ENCODE results near the gene UCN. TPM values are rescaled to one million over a fixed set of nuclear protein-coding genes. Genes with fewer than 3 reads are reported as not detected.

Gene UCN
- polyA plus RNA-seq, 1 donor from 2014 or later: 9.0 TPM

DNA sequence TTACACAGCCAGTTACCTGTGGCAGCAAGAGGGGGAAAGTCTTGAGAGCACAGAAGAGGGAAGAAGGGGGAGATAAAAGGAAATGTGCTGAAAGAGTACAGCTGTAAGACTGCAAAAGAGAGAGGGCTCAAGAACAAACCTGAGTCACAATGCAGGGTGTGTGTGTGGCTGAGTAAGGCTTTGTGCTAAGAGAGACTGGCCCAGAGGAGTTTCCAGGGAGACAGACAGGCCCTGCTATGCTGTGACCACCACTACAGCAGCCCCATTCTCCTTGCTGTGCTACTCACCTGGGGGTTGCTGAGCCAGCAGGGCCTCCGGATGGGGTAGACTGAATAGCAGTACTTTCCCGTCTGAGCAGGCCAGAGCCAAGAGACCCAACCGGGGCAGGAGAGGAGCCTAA, 27.1 kb upstream of the UCN start:
- H3K27ac ChIP-seq (ENCODE audit: low read length): no peak overlapping the region
- H3F3A ChIP-seq (ENCODE audit: insufficient read depth, low read length, poor library complexity, severe bottlenecking): no peaks in the 10 kb centered on the region
- H3K9me3 ChIP-seq (ENCODE audit: low read length): no peaks in the 10 kb centered on the region
- no peaks in the 10 kb centered on the region for H4K20me1 ChIP-seq (ENCODE audit: insufficient read depth)
- H3K4me2 ChIP-seq (ENCODE audit: low read length): no peak overlapping the region
- no peaks in the 10 kb centered on the region for H3K27me3 ChIP-seq (ENCODE audit: insufficient read depth, low read depth, low read length)
- H2AFZ ChIP-seq (ENCODE audit: low read depth, low read length): no peak overlapping the region
- no peak overlapping the region for H3K9ac ChIP-seq (ENCODE audit: low read length)
- no peak for TF ChIP-seq RAD21 (conservative IDR thresholded peaks at IDR 0.05)
- no peak for TF ChIP-seq TAF1 (IDR thresholded peaks at IDR 0.05; ENCODE audit: low read depth)
- TF ChIP-seq MXI1 (conservative IDR thresholded peaks at IDR 0.05; ENCODE audit: poor library complexity, severe bottlenecking): no peak
- no peak for TF ChIP-seq SMC3 (conservative IDR thresholded peaks at IDR 0.05; ENCODE audit: poor library complexity)
- TF ChIP-seq POLR2AphosphoS5 (IDR thresholded peaks at IDR 0.05): no peak
- TF ChIP-seq, protein P1, sequence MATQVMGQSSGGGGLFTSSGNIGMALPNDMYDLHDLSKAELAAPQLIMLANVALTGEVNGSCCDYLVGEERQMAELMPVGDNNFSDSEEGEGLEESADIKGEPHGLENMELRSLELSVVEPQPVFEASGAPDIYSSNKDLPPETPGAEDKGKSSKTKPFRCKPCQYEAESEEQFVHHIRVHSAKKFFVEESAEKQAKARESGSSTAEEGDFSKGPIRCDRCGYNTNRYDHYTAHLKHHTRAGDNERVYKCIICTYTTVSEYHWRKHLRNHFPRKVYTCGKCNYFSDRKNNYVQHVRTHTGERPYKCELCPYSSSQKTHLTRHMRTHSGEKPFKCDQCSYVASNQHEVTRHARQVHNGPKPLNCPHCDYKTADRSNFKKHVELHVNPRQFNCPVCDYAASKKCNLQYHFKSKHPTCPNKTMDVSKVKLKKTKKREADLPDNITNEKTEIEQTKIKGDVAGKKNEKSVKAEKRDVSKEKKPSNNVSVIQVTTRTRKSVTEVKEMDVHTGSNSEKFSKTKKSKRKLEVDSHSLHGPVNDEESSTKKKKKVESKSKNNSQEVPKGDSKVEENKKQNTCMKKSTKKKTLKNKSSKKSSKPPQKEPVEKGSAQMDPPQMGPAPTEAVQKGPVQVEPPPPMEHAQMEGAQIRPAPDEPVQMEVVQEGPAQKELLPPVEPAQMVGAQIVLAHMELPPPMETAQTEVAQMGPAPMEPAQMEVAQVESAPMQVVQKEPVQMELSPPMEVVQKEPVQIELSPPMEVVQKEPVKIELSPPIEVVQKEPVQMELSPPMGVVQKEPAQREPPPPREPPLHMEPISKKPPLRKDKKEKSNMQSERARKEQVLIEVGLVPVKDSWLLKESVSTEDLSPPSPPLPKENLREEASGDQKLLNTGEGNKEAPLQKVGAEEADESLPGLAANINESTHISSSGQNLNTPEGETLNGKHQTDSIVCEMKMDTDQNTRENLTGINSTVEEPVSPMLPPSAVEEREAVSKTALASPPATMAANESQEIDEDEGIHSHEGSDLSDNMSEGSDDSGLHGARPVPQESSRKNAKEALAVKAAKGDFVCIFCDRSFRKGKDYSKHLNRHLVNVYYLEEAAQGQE (IDR thresholded peaks at IDR 0.05; ENCODE audit: borderline replicate concordance): no peak
- no peak for TF ChIP-seq EP300 (conservative IDR thresholded peaks at IDR 0.05; ENCODE audit: poor library complexity, severe bottlenecking)
- TF ChIP-seq EZH2 (IDR thresholded peaks at IDR 0.05; ENCODE audit: borderline replicate concordance, insufficient read depth, low read length, poor library complexity, severe bottlenecking): no peak
- TF ChIP-seq, protein P2, sequence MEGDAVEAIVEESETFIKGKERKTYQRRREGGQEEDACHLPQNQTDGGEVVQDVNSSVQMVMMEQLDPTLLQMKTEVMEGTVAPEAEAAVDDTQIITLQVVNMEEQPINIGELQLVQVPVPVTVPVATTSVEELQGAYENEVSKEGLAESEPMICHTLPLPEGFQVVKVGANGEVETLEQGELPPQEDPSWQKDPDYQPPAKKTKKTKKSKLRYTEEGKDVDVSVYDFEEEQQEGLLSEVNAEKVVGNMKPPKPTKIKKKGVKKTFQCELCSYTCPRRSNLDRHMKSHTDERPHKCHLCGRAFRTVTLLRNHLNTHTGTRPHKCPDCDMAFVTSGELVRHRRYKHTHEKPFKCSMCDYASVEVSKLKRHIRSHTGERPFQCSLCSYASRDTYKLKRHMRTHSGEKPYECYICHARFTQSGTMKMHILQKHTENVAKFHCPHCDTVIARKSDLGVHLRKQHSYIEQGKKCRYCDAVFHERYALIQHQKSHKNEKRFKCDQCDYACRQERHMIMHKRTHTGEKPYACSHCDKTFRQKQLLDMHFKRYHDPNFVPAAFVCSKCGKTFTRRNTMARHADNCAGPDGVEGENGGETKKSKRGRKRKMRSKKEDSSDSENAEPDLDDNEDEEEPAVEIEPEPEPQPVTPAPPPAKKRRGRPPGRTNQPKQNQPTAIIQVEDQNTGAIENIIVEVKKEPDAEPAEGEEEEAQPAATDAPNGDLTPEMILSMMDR (IDR thresholded peaks at IDR 0.05; ENCODE audit: poor library complexity, severe bottlenecking): no peak
- no peak overlapping the region for H3K4me3 ChIP-seq (ENCODE audit: low read length)
- no peaks in the 10 kb centered on the region for H3K9me2 ChIP-seq (ENCODE audit: insufficient read depth, low read length)
- H3K36me3 ChIP-seq (ENCODE audit: insufficient read depth, low read length): no peaks in the 10 kb centered on the region
- no peaks in the 10 kb centered on the region for H3K79me2 ChIP-seq (replicated peaks; ENCODE audit: insufficient read depth, low read length)

DNA sequence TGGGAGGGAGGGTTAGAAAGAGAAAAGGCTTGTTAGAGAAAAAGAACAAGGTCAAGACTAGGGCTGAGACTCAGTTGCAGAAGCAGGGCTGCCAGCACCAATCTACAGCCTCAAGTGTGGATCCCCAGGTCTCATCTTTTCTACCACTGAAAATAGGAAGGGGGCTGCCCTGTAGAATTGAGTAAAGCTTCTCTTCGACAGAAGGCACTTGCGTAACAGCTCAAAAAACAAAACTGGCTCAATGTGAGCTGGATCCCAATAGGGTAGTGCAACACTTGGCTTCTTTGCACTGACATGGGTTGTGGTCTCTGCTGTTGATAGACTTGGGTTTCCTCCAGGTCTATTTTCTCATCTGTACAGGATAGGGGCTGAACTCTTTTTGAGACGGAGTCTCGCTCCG, 16.5 kb upstream of the UCN start:
- no peaks in the 10 kb centered on the region for H3K9me3 ChIP-seq (ENCODE audit: low read length)
- peaks cover 7% of the 10 kb centered on the region for H3K36me3 ChIP-seq (ENCODE audit: insufficient read depth, low read length)
- no peaks in the 10 kb centered on the region for H3K9me2 ChIP-seq (ENCODE audit: insufficient read depth, low read length)
- no peak overlapping the region for H3K27ac ChIP-seq (ENCODE audit: low read length)
- no peak overlapping the region for H2AFZ ChIP-seq (ENCODE audit: low read depth, low read length)
- no peaks in the 10 kb centered on the region for H4K20me1 ChIP-seq (ENCODE audit: insufficient read depth)
- no peaks in the 10 kb centered on the region for H3F3A ChIP-seq (ENCODE audit: insufficient read depth, low read length, poor library complexity, severe bottlenecking)
- H3K4me2 ChIP-seq (ENCODE audit: low read length): no peak overlapping the region
- H3K4me3 ChIP-seq (ENCODE audit: low read length): no peak overlapping the region
- no peak for TF ChIP-seq EP300 (conservative IDR thresholded peaks at IDR 0.05; ENCODE audit: poor library complexity, severe bottlenecking)
- no peak for TF ChIP-seq TAF1 (IDR thresholded peaks at IDR 0.05; ENCODE audit: low read depth)
- no peak for TF ChIP-seq EZH2 (IDR thresholded peaks at IDR 0.05; ENCODE audit: borderline replicate concordance, insufficient read depth, low read length, poor library complexity, severe bottlenecking)
- no peak for TF ChIP-seq MXI1 (conservative IDR thresholded peaks at IDR 0.05; ENCODE audit: poor library complexity, severe bottlenecking)
- peaks cover 4% of the 10 kb centered on the region for H3K79me2 ChIP-seq (replicated peaks; ENCODE audit: insufficient read depth, low read length)
- H3K27me3 ChIP-seq (ENCODE audit: insufficient read depth, low read depth, low read length): no peaks in the 10 kb centered on the region
- H3K9ac ChIP-seq (ENCODE audit: low read length): no peak overlapping the region
